GM18505 (cell line): ENCODE results near the gene TMCO4.

Experiments used
- ATAC-seq: cut with Tn5 transposase; IDR thresholded peaks from one replicate; pipeline ENCODE4 v1.9.1; 2021; ENCODE audit not compliant: unreplicated experiment
- POLR2A ChIP-seq: IDR thresholded peaks from 4 replicates; pipeline ENCODE4 v1.6.1; 2011; ENCODE audit warnings: borderline replicate concordance; ENCODE audit not compliant: insufficient read depth, insufficient read length; ENCODE audit errors: extremely low read depth

TMCO4 gene

GRCh38 chr1:19775317-19775716 is 24.4 kb downstream of the TMCO4 start:
- TF ChIP-seq POLR2A = no peak

DNA sequence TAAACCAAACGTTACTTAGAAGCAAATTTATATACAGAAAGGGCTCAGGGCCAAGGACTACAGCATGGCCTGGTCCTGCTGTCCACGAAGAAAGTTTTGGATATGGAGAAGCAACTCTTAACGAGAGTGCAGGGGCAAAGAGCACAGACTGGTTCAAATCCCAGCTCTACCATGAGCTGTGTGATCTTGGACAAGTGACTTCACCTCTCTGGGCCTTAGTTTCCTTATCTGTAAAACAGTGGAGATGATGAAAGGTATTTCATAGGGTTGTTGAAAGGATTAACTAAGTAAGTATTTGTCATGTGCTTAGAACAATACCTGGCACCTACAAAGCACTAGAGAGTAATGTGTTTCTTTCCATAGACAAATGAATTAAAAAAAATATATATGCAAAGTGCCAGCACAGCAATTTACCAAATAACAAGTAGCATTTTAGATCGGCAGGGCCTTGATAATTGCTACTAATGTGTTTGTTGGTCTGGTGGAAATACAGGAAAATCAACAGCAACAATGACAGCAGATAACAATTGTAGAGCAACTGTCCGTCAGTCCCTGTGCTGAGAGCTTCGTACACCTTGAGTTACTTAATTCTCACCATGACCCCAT is 25.4 kb downstream of the TMCO4 start:
- no peak for TF ChIP-seq POLR2A
- ATAC-seq = no peak

More at GRCh38 chr1:19775317-19775716, 24.4 kb downstream of the TMCO4 start:
- ATAC-seq = no peak

DNA sequence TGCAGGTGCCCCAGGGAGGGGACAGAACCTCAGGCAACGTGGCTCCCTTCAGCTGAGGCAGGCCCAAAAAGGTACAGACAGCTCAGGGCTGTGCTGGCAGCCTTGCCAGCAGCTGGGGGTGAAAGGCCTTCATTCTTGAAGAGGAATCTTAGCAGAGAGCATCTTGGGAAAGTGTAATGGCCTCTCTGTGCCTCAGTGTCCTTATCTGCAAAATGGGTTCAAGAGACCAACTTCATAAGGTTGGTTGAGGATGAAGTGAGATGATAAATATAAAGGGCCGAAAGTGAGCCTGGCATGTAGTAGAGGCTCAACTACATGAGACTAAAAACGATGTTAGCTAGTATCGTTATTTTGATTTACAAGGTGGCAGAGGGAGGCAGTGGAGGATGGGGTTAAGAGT is 26.2 kb downstream of the TMCO4 start:
- TF ChIP-seq POLR2A = no peak

DNA sequence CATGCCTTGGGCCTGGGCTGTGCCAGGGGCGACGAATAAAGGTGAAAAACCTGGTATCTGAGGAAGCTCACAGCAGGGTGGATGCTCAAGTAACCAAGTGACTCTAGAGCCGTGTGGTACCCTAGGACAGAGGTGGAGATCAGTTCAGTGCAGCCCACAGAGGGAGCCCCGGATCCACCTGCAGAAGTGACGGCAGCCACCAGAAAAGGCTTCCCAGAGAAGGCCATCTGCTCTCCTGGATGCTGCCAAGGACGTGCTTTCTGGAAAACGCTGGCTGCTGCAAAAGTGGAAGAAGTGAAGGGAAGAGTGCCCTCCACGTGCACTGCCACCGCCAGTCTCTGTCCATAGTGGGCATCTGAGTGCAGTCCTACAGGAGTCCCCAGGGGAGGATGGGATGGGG is 27.7 kb downstream of the TMCO4 start:
- no peak for TF ChIP-seq POLR2A
- no peak for ATAC-seq

More for the DNA sequence above, 26.2 kb downstream of the TMCO4 start:
- no peak for ATAC-seq

DNA sequence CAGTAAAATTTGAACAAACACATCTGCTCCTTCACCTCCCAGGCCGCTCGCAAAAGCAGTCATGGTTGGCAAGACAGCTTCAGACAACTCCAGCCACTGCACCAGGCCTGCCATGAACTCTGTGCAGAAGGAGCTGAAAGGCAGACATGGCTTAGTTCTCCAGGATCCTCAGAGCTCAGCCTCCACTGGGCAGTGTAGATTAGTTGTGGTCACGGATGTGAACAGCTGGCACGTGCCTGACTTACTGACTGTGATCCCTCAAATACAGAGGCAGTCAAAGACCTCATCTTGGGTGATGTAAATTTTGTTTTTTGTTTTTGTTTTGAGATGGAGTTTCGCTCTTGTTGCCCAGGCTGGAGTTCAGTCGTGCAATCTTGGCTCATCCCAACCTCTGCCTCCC is 28.4 kb downstream of the TMCO4 start:
- no peak for TF ChIP-seq POLR2A
- ATAC-seq = no peak

GRCh38 chr1:19770436-19771190 is 29.1 kb downstream of the TMCO4 start:
- TF ChIP-seq POLR2A = no peak
- ATAC-seq = no peak

- no peak for TF ChIP-seq POLR2A
- ATAC-seq = no peak
These were observed 30.3 kb downstream of the TMCO4 start for GRCh38 chr1:19769211-19769932.

DNA sequence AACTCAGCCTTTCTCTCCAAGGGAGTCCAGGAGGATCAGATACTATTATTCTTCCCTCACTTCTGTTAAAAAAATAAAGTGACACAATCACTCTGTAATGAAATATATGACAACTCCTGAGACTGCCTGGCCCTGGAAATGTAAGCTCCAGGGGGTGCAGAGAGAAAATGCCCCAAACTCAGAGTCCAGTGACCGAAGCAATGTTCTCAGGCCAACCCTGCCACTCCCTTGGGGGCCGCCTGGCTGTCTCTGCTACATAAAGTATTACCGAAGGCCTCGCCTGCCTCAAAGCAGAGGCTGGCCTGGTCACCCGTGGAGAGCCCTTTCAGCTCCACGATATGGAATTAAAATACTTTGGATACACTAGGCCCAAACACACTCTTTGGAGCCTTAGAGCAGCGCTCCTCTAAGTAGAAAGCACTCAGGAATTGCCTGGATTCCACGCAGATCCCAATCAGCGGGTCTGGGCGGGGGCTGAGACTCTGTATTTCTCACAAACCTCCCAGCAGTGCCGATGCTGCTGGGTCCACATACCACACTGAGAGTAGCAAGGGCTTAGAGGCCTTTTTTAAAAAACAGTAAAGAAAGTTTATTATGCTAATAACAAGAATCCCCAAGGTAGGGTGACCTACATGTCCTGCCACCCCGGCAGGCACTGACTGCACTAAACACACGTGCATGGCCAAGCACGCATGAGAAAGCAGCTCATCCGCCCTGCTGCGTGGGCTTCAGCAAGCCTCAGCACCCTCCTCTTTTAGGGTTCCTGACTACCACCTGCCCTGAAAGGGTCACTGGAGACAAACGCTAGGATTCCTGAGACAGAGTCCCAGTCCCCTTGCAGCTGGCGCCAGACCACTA is 31.1 kb downstream of the TMCO4 start:
- no peak for ATAC-seq
- TF ChIP-seq POLR2A = no peak

DNA sequence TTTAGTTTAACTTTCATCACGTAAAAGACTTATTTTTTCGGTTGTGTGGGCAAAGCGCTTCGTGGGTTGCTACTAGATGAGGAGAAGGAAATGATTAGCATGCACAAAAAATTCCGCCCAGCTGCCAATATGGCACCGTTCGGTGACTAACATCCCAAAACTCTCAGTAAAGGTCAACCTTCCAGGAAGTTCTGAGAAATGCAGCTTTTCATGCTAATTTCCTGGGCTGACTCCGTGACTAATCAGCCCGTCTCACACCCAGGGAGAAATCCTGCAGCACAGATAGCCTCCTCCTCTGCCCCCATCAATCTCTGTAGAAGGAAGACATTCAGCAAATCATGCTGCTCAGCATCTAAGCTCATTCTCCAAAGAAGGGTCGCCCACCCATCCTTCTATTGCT is 34.1 kb downstream of the TMCO4 start:
- no peak for ATAC-seq
- TF ChIP-seq POLR2A = no peak

GRCh38 chr1:19764848-19765247 is 34.9 kb downstream of the TMCO4 start:
- no peak for TF ChIP-seq POLR2A
- no peak for ATAC-seq

DNA sequence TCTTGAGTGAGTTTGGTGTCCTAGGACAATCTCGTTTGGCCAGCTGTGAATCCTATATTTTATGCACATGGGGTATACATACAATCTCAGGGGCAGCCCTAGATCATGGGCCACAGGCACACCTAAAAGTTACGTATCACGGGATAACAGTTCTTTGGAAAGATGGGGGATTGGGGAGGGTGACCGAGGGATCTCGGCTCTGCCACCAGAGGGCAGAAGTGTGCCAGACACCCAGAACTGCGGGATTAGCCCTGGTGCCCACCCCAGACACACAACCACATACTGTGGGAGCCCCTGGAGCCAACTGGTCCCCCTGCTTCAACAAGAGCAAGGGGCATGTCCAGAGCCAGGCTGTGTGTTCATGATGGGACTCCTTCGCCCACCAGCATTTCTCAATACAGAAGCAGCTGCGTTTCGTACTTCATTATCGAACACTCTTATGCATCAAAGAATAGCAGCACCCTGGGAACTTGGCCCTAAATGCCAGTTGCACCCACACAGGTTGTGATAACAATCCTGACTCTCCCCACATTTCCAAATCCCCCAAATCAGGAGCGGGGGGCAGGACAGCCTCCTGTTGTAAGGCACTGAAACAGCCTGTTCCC is 37.4 kb downstream of the TMCO4 start:
- TF ChIP-seq POLR2A = no peak
- ATAC-seq = no peak

DNA sequence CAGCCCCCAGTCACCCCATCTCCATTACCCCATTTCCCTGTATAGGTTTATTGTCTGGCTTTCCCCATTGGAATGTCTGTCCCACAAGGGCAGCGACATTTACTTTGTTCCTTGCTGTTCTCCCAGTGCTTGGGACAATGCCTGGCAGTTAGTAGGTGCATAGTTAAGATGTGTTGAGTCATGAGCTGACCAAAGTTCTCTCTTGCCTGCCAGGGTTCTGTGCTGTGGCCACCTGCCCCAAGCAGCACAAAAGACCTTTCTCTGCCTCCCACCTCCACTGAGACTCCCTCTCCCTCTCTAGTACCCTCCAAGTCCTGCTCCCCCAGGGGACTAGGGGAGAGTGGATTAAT is 40.0 kb downstream of the TMCO4 start:
- no peak for ATAC-seq
- TF ChIP-seq POLR2A = no peak

- ATAC-seq = no peak
- TF ChIP-seq POLR2A = no peak
These were observed 41.4 kb downstream of the TMCO4 start for GRCh38 chr1:19758227-19758830.

- no peak for TF ChIP-seq POLR2A
- ATAC-seq = no peak
These were observed 42.1 kb downstream of the TMCO4 start for GRCh38 chr1:19757641-19758040.
